ENCODE measurements around the gene MYO1E. TPM values are rescaled to one million over a fixed set of nuclear protein-coding genes. Genes with fewer than 3 reads are reported as not detected.

Gene MYO1E
- polyA plus RNA-seq, 2 donors: 39.6 to 43.3 TPM

DNA sequence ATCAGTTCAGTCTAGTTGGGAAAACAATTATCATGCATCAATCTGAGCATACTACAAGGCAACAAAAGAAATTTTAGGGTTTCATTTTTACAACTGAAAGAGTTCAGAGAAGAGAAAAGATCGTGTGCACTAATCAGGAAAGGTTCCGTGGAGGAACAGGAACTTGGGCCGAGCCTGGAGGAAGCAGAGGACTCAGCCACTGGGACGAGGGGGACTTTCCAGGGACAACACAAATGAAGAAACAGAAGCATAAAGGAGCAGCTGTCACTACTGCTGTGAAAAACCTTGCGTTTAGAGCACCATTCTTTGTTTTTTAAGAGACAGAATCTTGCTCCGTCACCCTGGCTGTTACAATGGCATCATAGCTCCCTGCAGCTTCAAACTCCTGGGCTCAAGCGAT lies 60.5 kb downstream of the MYO1E start:
- Histone ChIP-seq H3K36me3 (ENCODE audit: control insufficient read depth in 2 of 2, insufficient read depth in 2 of 2, low read length in 1 of 2) (no peaks in the 10 kb centered on the region), H3K9me3 (ENCODE audit: control insufficient read depth in 2 of 2, insufficient read depth in 1 of 2, low read depth in 1 of 2, low read length in 1 of 2) (no peaks in the 10 kb centered on the region), H3K4me3 (ENCODE audit: low read depth in 1 of 2, low read length in 2 of 2) (no peak overlapping the region), H3K27me3 (ENCODE audit: control insufficient read depth in 1 of 2, insufficient read depth in 2 of 2, low read length in 2 of 2) (no peaks in the 10 kb centered on the region), H3K27ac (ENCODE audit: low read depth in 2 of 2, low read length in 1 of 2) (no peak overlapping the region), H3K4me1 (ENCODE audit: control insufficient read depth in 2 of 2, insufficient read depth in 2 of 2, low read length in 1 of 2) (peaks cover 4 to 6% of the 10 kb centered on the region in 2 donors)
- 82 to 85% methylated on average over 7 of the region's 7 CpGs for WGBS, 2 donors

DNA sequence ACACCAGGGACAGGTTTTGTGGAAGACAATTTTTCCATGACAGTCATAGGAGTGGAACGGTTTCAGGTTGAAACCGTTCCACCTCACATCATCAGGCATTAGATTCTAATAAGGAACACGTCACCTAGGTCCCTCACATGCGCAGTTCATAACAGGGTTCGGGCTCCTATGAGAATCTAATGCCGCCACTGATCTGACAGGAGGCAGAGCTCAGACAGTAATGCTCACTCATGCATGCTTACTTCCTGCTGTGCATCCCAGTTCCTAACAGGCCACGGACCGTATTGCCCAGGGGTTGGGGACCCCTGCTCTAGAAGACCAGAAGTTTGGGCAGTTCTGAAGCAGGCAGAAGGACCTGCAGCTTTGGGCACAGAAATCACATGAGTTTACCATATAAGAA lies 61.5 kb downstream of the MYO1E start:
- WGBS, 2 donors: 95 to 96% methylated on average over 8 of the region's 8 CpGs
- H3K27me3 ChIP-seq (ENCODE audit: control insufficient read depth in 1 of 2, insufficient read depth in 2 of 2, low read length in 2 of 2): no peaks in the 10 kb centered on the region
- H3K4me1 ChIP-seq (ENCODE audit: control insufficient read depth in 2 of 2, insufficient read depth in 2 of 2, low read length in 1 of 2): peaks cover 6 to 11% of the 10 kb centered on the region in 2 donors
- no peaks in the 10 kb centered on the region for H3K36me3 ChIP-seq (ENCODE audit: control insufficient read depth in 2 of 2, insufficient read depth in 2 of 2, low read length in 1 of 2)
- no peak overlapping the region for H3K27ac ChIP-seq (ENCODE audit: low read depth in 2 of 2, low read length in 1 of 2)
- H3K9me3 ChIP-seq (ENCODE audit: control insufficient read depth in 2 of 2, insufficient read depth in 1 of 2, low read depth in 1 of 2, low read length in 1 of 2): no peaks in the 10 kb centered on the region
- no peak overlapping the region for H3K4me3 ChIP-seq (ENCODE audit: low read depth in 1 of 2, low read length in 2 of 2)

DNA sequence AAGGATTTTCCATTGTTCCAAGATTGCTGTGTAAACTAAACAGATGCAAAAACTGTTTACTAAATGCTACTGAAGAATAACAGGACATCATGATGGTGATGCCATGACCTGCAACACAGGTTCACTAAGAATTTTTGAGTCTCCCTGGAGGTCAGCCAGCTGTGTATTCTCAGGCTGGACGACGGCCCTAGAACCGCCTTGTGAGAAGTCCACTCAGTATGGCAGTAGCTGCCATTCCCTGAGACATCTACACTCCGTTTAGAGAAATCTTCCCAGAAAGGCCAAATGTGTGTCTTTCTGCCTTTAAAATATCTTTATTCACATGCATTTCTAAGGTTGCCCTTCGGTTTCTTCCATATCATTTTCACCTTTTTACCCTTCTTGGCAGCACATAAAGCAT lies 63.3 kb downstream of the MYO1E start:
- Histone ChIP-seq H3K9me3 (ENCODE audit: control insufficient read depth in 2 of 2, insufficient read depth in 1 of 2, low read depth in 1 of 2, low read length in 1 of 2) (no peaks in the 10 kb centered on the region), H3K36me3 (ENCODE audit: control insufficient read depth in 2 of 2, insufficient read depth in 2 of 2, low read length in 1 of 2) (no peaks in the 10 kb centered on the region), H3K4me1 (ENCODE audit: control insufficient read depth in 2 of 2, insufficient read depth in 2 of 2, low read length in 1 of 2) (peaks cover 4 to 13% of the 10 kb centered on the region in 2 donors), H3K4me3 (ENCODE audit: low read depth in 1 of 2, low read length in 2 of 2) (no peak overlapping the region), H3K27ac (ENCODE audit: low read depth in 2 of 2, low read length in 1 of 2) (peak overlapping the region in 1 of 2 donors; percentile 52), H3K27me3 (ENCODE audit: control insufficient read depth in 1 of 2, insufficient read depth in 2 of 2, low read length in 2 of 2) (no peaks in the 10 kb centered on the region)
- WGBS, 2 donors: 70 to 80% methylated on average over 5 of the region's 5 CpGs

DNA sequence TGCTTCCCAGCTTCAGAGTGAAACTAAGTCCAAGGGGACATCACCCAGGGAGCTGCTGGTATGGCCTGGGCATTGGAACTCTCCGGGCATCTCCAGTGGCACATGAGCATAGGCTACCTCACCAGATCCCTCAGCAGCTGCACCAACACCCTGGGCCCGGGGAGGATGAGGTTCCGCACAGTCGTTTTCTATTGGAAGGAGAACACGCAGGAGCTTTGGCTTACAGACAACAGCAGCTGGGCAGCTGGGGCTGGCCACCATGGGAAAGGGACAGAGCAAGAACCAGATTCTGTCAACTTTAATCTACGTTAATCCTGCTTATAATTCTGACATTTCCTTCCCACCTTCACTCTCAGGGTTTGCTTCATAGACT lies 65.5 kb downstream of the MYO1E start:
- Histone ChIP-seq H3K4me1 (ENCODE audit: control insufficient read depth in 2 of 2, insufficient read depth in 2 of 2, low read length in 1 of 2) (peaks cover 0 to 9% of the 10 kb centered on the region in 2 donors), H3K4me3 (ENCODE audit: low read depth in 1 of 2, low read length in 2 of 2) (no peak overlapping the region), H3K36me3 (ENCODE audit: control insufficient read depth in 2 of 2, insufficient read depth in 2 of 2, low read length in 1 of 2) (no peaks in the 10 kb centered on the region), H3K27me3 (ENCODE audit: control insufficient read depth in 1 of 2, insufficient read depth in 2 of 2, low read length in 2 of 2) (no peaks in the 10 kb centered on the region), H3K27ac (ENCODE audit: low read depth in 2 of 2, low read length in 1 of 2) (no peak overlapping the region), H3K9me3 (ENCODE audit: control insufficient read depth in 2 of 2, insufficient read depth in 1 of 2, low read depth in 1 of 2, low read length in 1 of 2) (no peaks in the 10 kb centered on the region)
- WGBS, 2 donors: 91 to 92% methylated on average over 6 of the region's 6 CpGs

GRCh38 chr15:59306520-59307164 lies 66.0 kb downstream of the MYO1E start:
- Histone ChIP-seq H3K27ac (ENCODE audit: low read depth in 2 of 2, low read length in 1 of 2) (no peak overlapping the region), H3K4me3 (ENCODE audit: low read depth in 1 of 2, low read length in 2 of 2) (no peak overlapping the region), H3K36me3 (ENCODE audit: control insufficient read depth in 2 of 2, insufficient read depth in 2 of 2, low read length in 1 of 2) (no peaks in the 10 kb centered on the region), H3K4me1 (ENCODE audit: control insufficient read depth in 2 of 2, insufficient read depth in 2 of 2, low read length in 1 of 2) (peaks cover 0 to 9% of the 10 kb centered on the region in 2 donors), H3K9me3 (ENCODE audit: control insufficient read depth in 2 of 2, insufficient read depth in 1 of 2, low read depth in 1 of 2, low read length in 1 of 2) (no peaks in the 10 kb centered on the region), H3K27me3 (ENCODE audit: control insufficient read depth in 1 of 2, insufficient read depth in 2 of 2, low read length in 2 of 2) (no peaks in the 10 kb centered on the region)
- WGBS, 2 donors: 77 to 82% methylated on average over 7 of the region's 7 CpGs

DNA sequence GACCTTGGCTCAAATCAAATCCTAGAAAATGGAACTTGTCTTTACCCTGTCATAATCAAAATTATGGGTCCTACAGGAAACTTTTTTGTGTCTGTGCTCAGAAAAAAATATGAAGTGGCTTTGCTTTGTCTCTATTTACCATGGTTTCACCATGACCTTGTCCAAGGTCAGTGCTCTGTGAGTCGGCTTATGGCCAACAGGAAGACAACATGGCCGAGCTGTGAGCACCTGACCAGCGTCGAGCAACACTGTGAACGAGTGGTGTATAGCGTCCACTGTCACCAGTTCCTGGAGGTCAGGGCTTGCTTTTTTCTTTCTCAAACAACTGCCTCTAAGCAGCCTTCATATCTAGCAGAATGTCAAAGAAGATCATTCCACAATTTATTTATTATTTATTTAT lies 67.9 kb downstream of the MYO1E start:
- H3K27me3 ChIP-seq (ENCODE audit: control insufficient read depth in 1 of 2, insufficient read depth in 2 of 2, low read length in 2 of 2): no peaks in the 10 kb centered on the region
- no peaks in the 10 kb centered on the region for H3K9me3 ChIP-seq (ENCODE audit: control insufficient read depth in 2 of 2, insufficient read depth in 1 of 2, low read depth in 1 of 2, low read length in 1 of 2)
- H3K4me1 ChIP-seq (ENCODE audit: control insufficient read depth in 2 of 2, insufficient read depth in 2 of 2, low read length in 1 of 2): peaks cover 0 to 14% of the 10 kb centered on the region in 2 donors
- H3K27ac ChIP-seq (ENCODE audit: low read depth in 2 of 2, low read length in 1 of 2): peak overlapping the region in 1 of 2 donors; percentile 43
- no peak overlapping the region for H3K4me3 ChIP-seq (ENCODE audit: low read depth in 1 of 2, low read length in 2 of 2)
- whole genome bisulfite sequencing, 2 donors: 66 to 83% methylated on average over 6 of the region's 6 CpGs
- no peaks in the 10 kb centered on the region for H3K36me3 ChIP-seq (ENCODE audit: control insufficient read depth in 2 of 2, insufficient read depth in 2 of 2, low read length in 1 of 2)

- H3K27ac ChIP-seq (ENCODE audit: low read depth in 2 of 2, low read length in 1 of 2): no peak overlapping the region
- H3K36me3 ChIP-seq (ENCODE audit: control insufficient read depth in 2 of 2, insufficient read depth in 2 of 2, low read length in 1 of 2): no peaks in the 10 kb centered on the region
- H3K4me1 ChIP-seq (ENCODE audit: control insufficient read depth in 2 of 2, insufficient read depth in 2 of 2, low read length in 1 of 2): peaks cover 0 to 14% of the 10 kb centered on the region in 2 donors
- H3K9me3 ChIP-seq (ENCODE audit: control insufficient read depth in 2 of 2, insufficient read depth in 1 of 2, low read depth in 1 of 2, low read length in 1 of 2): no peaks in the 10 kb centered on the region
- H3K27me3 ChIP-seq (ENCODE audit: control insufficient read depth in 1 of 2, insufficient read depth in 2 of 2, low read length in 2 of 2): no peaks in the 10 kb centered on the region
- H3K4me3 ChIP-seq (ENCODE audit: low read depth in 1 of 2, low read length in 2 of 2): no peak overlapping the region
- 86 to 87% methylated on average over 15 of the region's 15 CpGs for WGBS, 2 donors
Measured at GRCh38 chr15:59304034-59304795, 68.5 kb downstream of the MYO1E start.

GRCh38 chr15:59303633-59304032 lies 69.0 kb downstream of the MYO1E start:
- no peak overlapping the region for H3K27ac ChIP-seq (ENCODE audit: low read depth in 2 of 2, low read length in 1 of 2)

DNA sequence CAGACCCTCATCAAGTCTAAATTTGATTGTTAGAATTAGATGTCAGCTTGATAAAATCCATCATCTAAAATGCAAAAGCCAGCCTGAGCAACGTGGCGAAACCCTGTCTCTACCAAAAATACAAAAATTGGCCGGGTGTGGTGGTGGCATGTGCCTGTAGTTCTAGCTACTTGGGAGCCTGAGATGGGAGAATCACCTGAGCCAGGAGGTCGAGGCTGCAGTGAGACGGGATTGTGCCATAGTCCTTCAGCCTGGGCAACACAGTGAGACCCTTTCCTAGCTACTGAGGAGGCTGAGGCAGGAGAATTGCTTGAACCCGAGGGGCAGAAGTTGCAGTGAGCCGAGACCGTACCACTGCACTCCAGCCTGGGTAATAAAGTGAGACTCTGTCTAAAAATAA lies 69.5 kb downstream of the MYO1E start:
- Histone ChIP-seq H3K27me3 (ENCODE audit: control insufficient read depth in 1 of 2, insufficient read depth in 2 of 2, low read length in 2 of 2) (no peaks in the 10 kb centered on the region), H3K4me3 (ENCODE audit: low read depth in 1 of 2, low read length in 2 of 2) (no peak overlapping the region), H3K4me1 (ENCODE audit: control insufficient read depth in 2 of 2, insufficient read depth in 2 of 2, low read length in 1 of 2) (peaks cover 0 to 14% of the 10 kb centered on the region in 2 donors), H3K27ac (ENCODE audit: low read depth in 2 of 2, low read length in 1 of 2) (no peak overlapping the region), H3K36me3 (ENCODE audit: control insufficient read depth in 2 of 2, insufficient read depth in 2 of 2, low read length in 1 of 2) (no peaks in the 10 kb centered on the region), H3K9me3 (ENCODE audit: control insufficient read depth in 2 of 2, insufficient read depth in 1 of 2, low read depth in 1 of 2, low read length in 1 of 2) (no peaks in the 10 kb centered on the region)
- 93 to 95% methylated on average over 8 of the region's 8 CpGs for WGBS, 2 donors

More at GRCh38 chr15:59303633-59304032, 69.0 kb downstream of the MYO1E start:
- peaks cover 0 to 14% of the 10 kb centered on the region in 2 donors for H3K4me1 ChIP-seq (ENCODE audit: control insufficient read depth in 2 of 2, insufficient read depth in 2 of 2, low read length in 1 of 2)
- H3K4me3 ChIP-seq (ENCODE audit: low read depth in 1 of 2, low read length in 2 of 2): no peak overlapping the region
- H3K36me3 ChIP-seq (ENCODE audit: control insufficient read depth in 2 of 2, insufficient read depth in 2 of 2, low read length in 1 of 2): no peaks in the 10 kb centered on the region
- no peaks in the 10 kb centered on the region for H3K9me3 ChIP-seq (ENCODE audit: control insufficient read depth in 2 of 2, insufficient read depth in 1 of 2, low read depth in 1 of 2, low read length in 1 of 2)
- H3K27me3 ChIP-seq (ENCODE audit: control insufficient read depth in 1 of 2, insufficient read depth in 2 of 2, low read length in 2 of 2): no peaks in the 10 kb centered on the region
- 92 to 93% methylated on average over 9 of the region's 9 CpGs for WGBS, 2 donors

DNA sequence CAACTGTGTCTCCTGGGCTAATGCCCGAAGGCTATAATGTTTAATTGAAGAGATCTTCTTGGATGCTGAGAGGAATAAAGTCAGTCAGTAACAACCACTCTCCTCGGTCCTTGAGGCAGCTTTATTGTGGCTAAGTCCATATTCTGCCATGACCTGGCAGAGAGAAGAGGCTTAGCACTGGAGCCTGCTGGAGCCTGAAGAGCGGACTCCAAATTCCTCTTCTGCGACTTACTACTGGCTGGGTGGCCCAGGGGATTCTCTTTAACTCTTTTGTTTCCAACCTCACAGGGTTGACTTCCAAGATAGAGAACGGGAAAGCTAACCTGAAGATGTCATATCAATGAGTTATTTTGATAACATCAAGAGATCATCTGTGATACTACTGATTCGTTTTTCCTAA lies 71.1 kb downstream of the MYO1E start:
- Histone ChIP-seq H3K4me1 (ENCODE audit: control insufficient read depth in 2 of 2, insufficient read depth in 2 of 2, low read length in 1 of 2) (peaks cover 0 to 7% of the 10 kb centered on the region in 2 donors), H3K27ac (ENCODE audit: low read depth in 2 of 2, low read length in 1 of 2) (no peak overlapping the region), H3K4me3 (ENCODE audit: low read depth in 1 of 2, low read length in 2 of 2) (no peak overlapping the region), H3K27me3 (ENCODE audit: control insufficient read depth in 1 of 2, insufficient read depth in 2 of 2, low read length in 2 of 2) (no peaks in the 10 kb centered on the region), H3K9me3 (ENCODE audit: control insufficient read depth in 2 of 2, insufficient read depth in 1 of 2, low read depth in 1 of 2, low read length in 1 of 2) (no peaks in the 10 kb centered on the region), H3K36me3 (ENCODE audit: control insufficient read depth in 2 of 2, insufficient read depth in 2 of 2, low read length in 1 of 2) (no peaks in the 10 kb centered on the region)
- WGBS, 2 donors: 83 to 86% methylated on average over 6 of the region's 6 CpGs
